Measurements from ENCODE around the gene ABCB1. TPM values are rescaled to one million over a fixed set of nuclear protein-coding genes. Genes with fewer than 3 reads are reported as not detected.

Gene ABCB1
- total and polyA plus RNA-seq, 10 of the 15 experiments (the other 5 are each of a cell fraction or from before 2014, with no cell fraction given) = 0.40 to 13.9 (median 1.9) TPM

- ChIA-PET POLR2A (no interaction called here), CTCF (interaction anchor here (1.5 kb wide), 1 partner anchor 40 kb away, joined by 3 read pairs; no protein-coding TSS in a partner anchor), RAD21 (ENCODE audit: unreplicated experiment) (interaction anchor here (1.4 to 1.5 kb wide), 2 partner anchors 25 to 119 kb away, joined by 3 to 4 read pairs; no protein-coding TSS in a partner anchor), SMC1A (ENCODE audit: uncharacterized antibody, unreplicated experiment) (interaction anchor here (1.0 to 2.1 kb wide), 4 partner anchors 10 to 121 kb away, joined by 3 to 6 read pairs (median 3); partner anchors contain the start of gene ABCB1)
- no peak for ATAC-seq
- Histone ChIP-seq H3K9me3 (replicated peaks; ENCODE audit: control insufficient read depth, insufficient read depth, low read length) (no peaks in the 10 kb centered on the region; the same call in 2 of the 3 replicates), H4K20me1 (ENCODE audit: control insufficient read depth, insufficient read depth) (no peaks in the 10 kb centered on the region), H3K27ac (ENCODE audit: control insufficient read depth, insufficient read depth) (no peak overlapping the region), H3K4me2 (ENCODE audit: control insufficient read depth, insufficient read depth) (no peak overlapping the region), H2AFZ (ENCODE audit: control insufficient read depth, low read depth, low read length) (no peak overlapping the region), H3K9ac (ENCODE audit: control insufficient read depth, insufficient read depth, low read length) (no peak overlapping the region), H3K4me3 (no peak overlapping the region), H3K27me3 (replicated peaks in 1 of 2; ENCODE audit: control insufficient read depth in 2 of 2, insufficient read depth in 2 of 2, low read length in 1 of 2) (no peaks in the 10 kb centered on the region), H3K36me3 (ENCODE audit: control insufficient read depth in 2 of 2, insufficient read depth in 2 of 2, low read length in 1 of 2) (no peaks in the 10 kb centered on the region), H3K79me2 (ENCODE audit: control insufficient read depth, insufficient read depth, low read length) (no peaks in the 10 kb centered on the region), H3K4me1 (ENCODE audit: control insufficient read depth, insufficient read depth, low read length) (peaks cover 7% of the 10 kb centered on the region)
- BruUV-seq (replicated peaks) = no TSS peak
- DNase-seq (ENCODE audit: low read depth, low spot score) = no peak
- 79% methylated on average over 2 of the region's 2 CpGs for WGBS (ENCODE audit: insufficient coverage, insufficient replicate concordance, low lambda C conversion rate, missing lambda C conversion rate)
- TF ChIP-seq FOS (IDR thresholded peaks at IDR 0.05; ENCODE audit: borderline replicate concordance, extremely low read depth, insufficient read length) = no peak
- no peak for TF ChIP-seq ZNF274 (IDR thresholded peaks at IDR 0.05; ENCODE audit: insufficient read depth, insufficient read length)
- no peak for TF ChIP-seq NR2C1 (IDR thresholded peaks at IDR 0.05)
- TF ChIP-seq NFIC (IDR thresholded peaks at IDR 0.05; ENCODE audit: low read depth, low read length) = no peak
- TF ChIP-seq CBX5 (IDR thresholded peaks at IDR 0.05; ENCODE audit: low read depth) = no peak
- no peak for TF ChIP-seq KAT2A (conservative IDR thresholded peaks at IDR 0.05; ENCODE audit: control insufficient read depth, low read depth, low read length)
- TF ChIP-seq CREM (IDR thresholded peaks at IDR 0.05; ENCODE audit: low read depth) = no peak
- TF ChIP-seq PKNOX1 (IDR thresholded peaks at IDR 0.05) = no peak
- no peak for TF ChIP-seq HCFC1 (IDR thresholded peaks at IDR 0.05; ENCODE audit: low read length)
- no peak for TF ChIP-seq SRF (IDR thresholded peaks at IDR 0.05; ENCODE audit: low read depth in 2 of 2, low read length in 2 of 2)
- TF ChIP-seq PAX5 (IDR thresholded peaks at IDR 0.05; ENCODE audit: borderline replicate concordance, low read depth, low read length) = no peak
- TF ChIP-seq TCF12 (IDR thresholded peaks at IDR 0.05; ENCODE audit: low read depth, low read length) = no peak
- no peak for TF ChIP-seq EGR1 (IDR thresholded peaks at IDR 0.05; ENCODE audit: borderline replicate concordance in 1 of 2, low read depth in 2 of 2, low read length in 2 of 2)
- intact Hi-C loops (cut with micrococcal nuclease; ENCODE audit: unreplicated experiment) = loop anchor here (10.0 kb wide), 1 partner anchor 395 kb away; the partner anchor contains the start of genes DBF4 and SLC25A40
- in situ Hi-C loops (cut with MboI) = no loop called here
- no peak for FAIRE-seq
Measured at GRCh38 chr7:87479951-87480350, 120.7 kb downstream of the ABCB1 start.

All from GM12878 (cell line).